HG03521 (cell line): Measurements from ENCODE around the gene LURAP1L.
A peak's percentile ranks its signal among the peaks of the same experiment; 100 is the strongest.

Source experiments
- ATAC-seq: cut with Tn5 transposase; IDR thresholded peaks from one replicate; pipeline ENCODE4 v1.9.1; 2021; ENCODE audit warnings: mild to moderate bottlenecking, moderate library complexity; ENCODE audit not compliant: unreplicated experiment

LURAP1L gene

GRCh38 chr9:12812710-12813109, 37.9 kb downstream of the LURAP1L start:
- no peak for ATAC-seq

DNA sequence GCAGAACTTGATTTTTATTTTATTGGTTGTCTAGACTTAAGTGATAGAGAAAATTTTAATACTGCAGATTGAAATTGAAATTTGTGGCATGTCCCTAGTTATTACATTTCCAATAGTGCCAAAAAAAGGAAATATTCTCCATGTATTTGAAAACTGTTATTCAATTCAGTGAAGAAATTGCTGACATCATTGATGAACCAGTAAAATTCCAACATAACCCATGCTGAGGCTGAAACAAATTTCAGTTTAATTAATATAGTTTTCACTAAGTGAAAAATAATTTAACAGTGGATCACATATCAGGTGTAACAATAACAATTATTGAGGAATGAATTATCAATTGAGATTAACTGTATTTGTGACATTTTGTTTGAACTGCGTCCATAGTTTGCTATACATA, 38.7 kb downstream of the LURAP1L start:
- ATAC-seq: no peak

GRCh38 chr9:12813960-12814876, 39.4 kb downstream of the LURAP1L start:
- ATAC-seq: no peak

GRCh38 chr9:12814877-12815237, 40.0 kb downstream of the LURAP1L start:
- no peak for ATAC-seq

DNA sequence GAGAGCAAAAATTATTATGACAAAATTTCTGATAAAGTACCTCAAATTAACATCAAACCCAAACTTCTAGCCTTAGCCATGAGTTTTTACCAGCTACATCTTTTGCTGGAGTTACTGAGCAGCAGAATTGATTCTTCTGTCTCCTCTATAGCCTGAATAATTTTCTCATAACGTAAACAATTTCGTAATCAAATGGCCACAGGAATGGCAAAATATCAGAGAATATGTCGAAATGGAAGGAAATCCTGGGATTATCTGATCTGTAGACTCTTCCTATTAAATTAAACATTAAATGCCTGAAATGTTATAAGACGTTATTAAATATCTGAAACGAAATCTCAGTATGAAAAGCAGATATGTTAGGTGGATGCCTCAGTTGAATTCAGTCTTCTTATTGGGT, 41.1 kb downstream of the LURAP1L start:
- no peak for ATAC-seq

GRCh38 chr9:12816656-12817101, 41.9 kb downstream of the LURAP1L start:
- ATAC-seq: no peak

DNA sequence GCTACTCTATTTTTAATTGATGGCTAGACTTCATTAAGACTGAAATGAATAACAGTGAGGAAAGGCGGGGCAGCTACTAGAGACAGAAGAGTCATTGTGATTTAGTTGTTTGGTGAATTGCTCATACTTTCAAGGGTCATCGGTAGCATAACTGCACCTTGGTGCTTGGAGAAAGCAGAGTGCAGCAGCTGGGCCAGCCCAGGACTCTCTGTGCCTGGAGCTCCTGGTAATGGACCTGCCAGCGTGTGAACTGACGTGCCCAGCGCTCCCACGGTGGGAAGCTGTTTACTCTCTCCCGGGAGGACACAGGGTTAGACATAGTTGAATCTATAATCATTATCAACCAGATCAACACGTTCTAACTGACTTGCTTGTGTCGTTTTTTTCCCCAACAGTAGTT, 42.9 kb downstream of the LURAP1L start:
- no peak for ATAC-seq

- no peak for ATAC-seq
Observed at GRCh38 chr9:12818431-12819000, 43.7 kb downstream of the LURAP1L start.

DNA sequence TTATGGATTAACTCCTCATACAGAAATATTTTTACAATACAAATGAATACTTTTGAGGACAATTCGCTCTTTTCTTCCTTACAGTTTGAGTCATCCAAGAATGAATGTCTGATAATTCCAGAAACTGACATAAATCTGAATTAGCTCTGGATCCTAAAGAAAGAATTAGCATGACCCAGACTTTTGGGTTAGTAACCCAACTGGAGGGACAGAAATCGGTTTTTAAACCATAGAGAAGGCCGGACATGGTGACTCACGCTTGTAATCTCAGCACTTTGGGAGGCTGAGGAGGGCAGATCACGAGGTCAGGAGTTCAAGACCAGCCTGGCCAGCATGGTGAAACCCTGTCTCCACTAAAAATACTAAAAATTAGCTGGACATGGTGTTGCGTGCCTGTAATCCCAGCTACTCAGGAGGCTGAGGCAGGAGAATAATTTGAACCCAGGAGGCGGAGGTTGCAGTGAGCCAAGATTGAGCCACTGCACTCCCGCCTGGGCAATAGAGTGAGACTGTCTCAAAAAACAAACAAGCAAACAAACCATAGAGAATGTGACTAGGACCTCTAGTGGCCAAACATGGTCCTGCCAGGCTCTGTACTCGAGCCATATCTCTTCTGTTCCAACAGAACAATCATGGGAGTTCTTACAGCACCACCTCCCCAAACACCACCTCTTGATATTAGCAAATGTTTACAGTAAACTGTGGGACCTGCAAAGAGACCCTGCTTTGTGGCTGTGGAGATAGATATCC, 44.8 kb downstream of the LURAP1L start:
- ATAC-seq: peak; percentile 79

- no peak for ATAC-seq
Observed at GRCh38 chr9:12822111-12822510, 47.3 kb downstream of the LURAP1L start.

DNA sequence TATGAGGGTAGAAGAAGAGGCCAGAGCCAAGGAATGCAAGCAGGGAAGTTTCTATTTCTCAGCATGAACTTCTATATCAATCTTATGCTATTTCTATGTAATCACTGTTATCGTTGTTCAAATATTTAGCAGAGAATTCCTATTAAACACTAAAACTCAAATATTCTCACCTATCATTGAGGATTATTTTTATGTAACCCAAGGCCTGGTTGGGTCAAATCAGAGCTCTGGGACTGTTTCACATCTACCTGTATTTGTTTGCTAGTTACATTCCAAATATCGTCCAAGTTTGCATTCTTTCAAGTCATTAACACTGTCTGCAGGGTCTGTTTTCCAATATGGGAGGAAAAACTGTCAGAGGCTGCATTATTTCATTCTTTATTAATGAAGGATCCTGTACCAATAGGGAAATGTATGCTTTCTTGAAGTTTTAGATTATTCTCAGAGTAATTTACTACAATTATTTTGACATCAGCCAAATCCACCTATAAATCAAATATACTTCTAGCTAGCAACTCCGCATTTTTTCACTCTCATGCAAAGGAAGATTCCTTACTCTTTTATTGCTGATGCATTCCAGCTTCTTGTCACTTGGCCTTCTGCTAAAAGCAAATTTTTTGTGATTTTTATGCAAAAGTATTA, 52.2 kb downstream of the LURAP1L start:
- no peak for ATAC-seq

DNA sequence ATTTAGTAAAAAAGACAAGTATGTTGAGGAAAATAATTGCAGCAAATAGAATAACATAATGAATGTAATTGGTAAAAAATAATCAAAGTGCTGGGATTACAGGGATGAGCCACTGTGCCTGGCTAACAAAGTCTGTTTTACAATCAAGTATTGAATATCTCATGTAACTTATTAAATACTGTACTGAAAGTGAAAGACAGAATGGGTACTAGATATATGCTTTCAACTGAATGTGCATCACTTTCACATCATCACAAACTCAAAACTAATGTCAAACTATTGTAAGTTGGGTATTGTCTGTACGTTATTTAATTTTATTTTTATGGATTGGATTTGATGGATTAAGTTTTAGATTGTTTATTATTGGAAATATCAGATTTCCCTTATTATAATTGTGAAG, 58.9 kb downstream of the LURAP1L start:
- no peak for ATAC-seq

DNA sequence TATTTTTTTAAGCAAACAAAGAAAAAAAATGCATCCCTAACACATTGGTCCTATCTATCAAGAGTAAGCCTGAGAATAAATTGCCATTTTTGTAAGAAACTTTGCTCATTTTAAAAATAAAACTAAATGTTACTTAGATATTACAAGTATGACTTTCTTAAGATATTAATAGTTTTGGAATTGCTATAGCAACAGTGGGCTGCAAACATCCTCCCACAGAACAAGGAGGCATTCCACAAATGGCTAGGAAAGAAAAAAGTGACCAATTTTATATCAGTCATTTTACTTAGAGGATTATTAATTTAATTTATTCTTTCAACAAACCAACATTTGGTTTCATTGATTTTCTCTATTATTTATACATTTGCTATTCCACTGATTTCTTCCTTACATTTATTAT, 63.7 kb downstream of the LURAP1L start:
- ATAC-seq: no peak

DNA sequence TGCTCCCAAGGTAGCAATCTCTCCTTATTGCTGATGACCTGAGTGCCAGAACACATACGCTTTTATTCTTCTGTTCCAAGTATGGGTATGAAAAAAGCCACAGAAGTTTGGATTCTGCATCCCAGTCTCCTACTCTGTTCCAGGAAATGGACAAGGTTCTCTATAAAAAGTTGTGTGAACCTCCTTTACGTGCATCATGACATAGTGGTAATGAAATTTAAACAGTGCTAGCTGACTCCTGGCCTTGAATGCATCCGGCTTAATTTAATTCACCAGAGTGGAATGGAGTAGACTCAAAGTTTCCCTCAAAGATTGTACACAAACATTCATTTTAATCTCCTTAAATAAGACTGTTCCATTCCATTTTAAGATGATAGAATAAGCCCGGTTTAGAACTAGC, 68.9 kb downstream of the LURAP1L start:
- ATAC-seq: no peak

- no peak for ATAC-seq
Observed at GRCh38 chr9:12846035-12846434, 71.2 kb downstream of the LURAP1L start.

DNA sequence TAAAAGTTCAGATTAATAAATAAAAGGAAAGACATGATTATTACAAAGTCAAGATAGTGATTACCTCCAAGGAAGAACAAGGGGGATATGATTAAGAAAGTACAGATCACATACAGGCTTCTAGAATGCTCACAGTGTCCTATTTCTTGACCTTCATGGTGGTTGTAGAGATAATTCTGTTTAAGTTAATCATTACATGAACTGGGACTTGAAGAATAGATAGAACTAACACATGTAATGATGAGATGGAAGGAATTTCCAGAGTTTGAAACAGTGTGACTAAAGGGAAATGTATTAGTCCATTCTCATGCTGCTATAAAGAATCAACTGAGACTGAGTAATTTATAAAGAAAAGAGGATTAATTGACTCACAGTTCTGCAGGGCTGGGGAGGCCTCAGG, 72.7 kb downstream of the LURAP1L start:
- ATAC-seq: no peak

DNA sequence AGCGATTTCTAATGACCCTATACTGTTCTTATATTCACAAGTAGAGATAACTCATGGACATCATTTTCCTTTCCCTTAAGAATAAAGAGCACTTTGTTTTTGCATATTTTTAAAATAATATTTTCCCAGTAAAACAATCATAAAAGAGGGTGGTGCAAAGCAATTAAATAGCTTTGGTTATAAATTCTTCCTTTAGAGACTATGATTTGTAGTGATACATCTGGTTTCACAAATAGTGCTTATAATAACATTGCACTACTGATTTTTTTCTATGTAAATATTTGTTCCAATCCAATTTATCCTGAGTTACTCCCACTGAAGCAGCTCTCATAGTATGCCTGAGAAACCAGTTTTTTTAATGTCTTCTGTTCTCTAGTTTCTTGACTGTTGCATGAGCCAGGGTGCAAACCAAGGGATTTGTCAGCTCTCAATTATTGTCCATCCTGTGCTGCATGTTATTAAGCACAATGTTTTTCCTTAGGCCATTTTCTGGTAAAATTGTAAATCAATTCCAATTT, 74.7 kb downstream of the LURAP1L start:
- ATAC-seq: no peak

GRCh38 chr9:12851341-12852090, 76.7 kb downstream of the LURAP1L start:
- no peak for ATAC-seq

DNA sequence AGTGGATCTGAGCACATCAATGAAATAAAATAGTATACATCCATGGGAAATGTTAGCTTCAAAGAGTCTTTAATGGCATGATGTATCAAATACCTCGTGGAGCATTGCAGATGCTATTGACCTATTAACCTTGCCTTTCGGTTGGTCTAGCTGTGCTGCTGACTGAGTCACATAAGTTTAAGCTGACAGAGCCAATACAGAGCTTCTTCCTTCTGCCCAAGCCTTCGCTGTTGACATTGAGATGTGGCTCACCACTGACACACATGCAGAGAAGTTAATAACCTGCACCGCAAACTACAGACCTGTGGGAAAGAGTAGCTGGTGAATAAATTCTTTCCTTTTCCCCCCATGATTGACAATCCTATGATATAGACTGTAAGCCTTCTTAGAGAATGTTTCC, 78.2 kb downstream of the LURAP1L start:
- ATAC-seq: no peak

DNA sequence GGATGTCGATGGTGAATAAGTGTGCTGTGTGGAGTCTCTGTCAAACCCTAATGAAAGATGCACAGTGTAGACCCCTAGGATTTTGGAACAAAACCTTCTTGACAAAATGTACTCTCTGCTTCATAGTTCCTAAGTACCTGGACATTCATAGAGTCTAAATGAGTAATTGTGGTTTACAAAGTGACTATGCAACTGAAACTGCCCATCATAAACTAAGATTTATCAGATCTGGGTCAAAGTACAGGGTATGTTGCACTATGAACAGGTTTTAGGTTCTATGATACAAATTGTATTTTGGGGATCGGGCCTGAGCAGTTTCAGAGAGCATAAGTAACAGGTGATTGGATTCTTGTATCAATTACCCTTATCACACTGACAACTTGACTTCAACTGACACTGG, 79.4 kb downstream of the LURAP1L start:
- ATAC-seq: no peak
